ENCODE results near the gene ARL15.

The ARL15 gene

GRCh38 chr5:53937467-53937866, 372.9 kb downstream of the ARL15 start:
- DNase-seq (ENCODE audit: low read depth in 2 of 2) = no peak

- no peak for DNase-seq (ENCODE audit: low read depth in 2 of 2)
Observed at GRCh38 chr5:53936481-53937352, 373.7 kb downstream of the ARL15 start.

GRCh38 chr5:53934151-53934820, 376.1 kb downstream of the ARL15 start:
- DNase-seq (ENCODE audit: low read depth in 2 of 2) = no peak

- DNase-seq (ENCODE audit: low read depth in 2 of 2) = no peak
Observed at GRCh38 chr5:53932351-53932750, 378.0 kb downstream of the ARL15 start.

GRCh38 chr5:53930457-53930856, 379.9 kb downstream of the ARL15 start:
- no peak for DNase-seq (ENCODE audit: low read depth in 2 of 2)

- DNase-seq (ENCODE audit: low read depth in 2 of 2) = no peak
Observed at GRCh38 chr5:53929570-53929969, 380.8 kb downstream of the ARL15 start.

GRCh38 chr5:53929152-53929551, 381.2 kb downstream of the ARL15 start:
- no peak for DNase-seq (ENCODE audit: low read depth in 2 of 2)

- DNase-seq (ENCODE audit: low read depth in 2 of 2) = no peak
Observed at GRCh38 chr5:53928641-53929040, 381.7 kb downstream of the ARL15 start.

- no peak for DNase-seq (ENCODE audit: low read depth in 2 of 2)
Observed at GRCh38 chr5:53927668-53928247, 382.6 kb downstream of the ARL15 start.

- DNase-seq (ENCODE audit: low read depth in 2 of 2) = no peak
Observed at GRCh38 chr5:53926026-53926425, 384.3 kb downstream of the ARL15 start.

- no peak for DNase-seq (ENCODE audit: low read depth in 2 of 2)
Observed at GRCh38 chr5:53924392-53924791, 386.0 kb downstream of the ARL15 start.

- no peak for DNase-seq (ENCODE audit: low read depth in 2 of 2)
Observed at GRCh38 chr5:53923961-53924360, 386.4 kb downstream of the ARL15 start.

GRCh38 chr5:53922508-53923498, 387.6 kb downstream of the ARL15 start:
- DNase-seq (ENCODE audit: low read depth in 2 of 2) = no peak

GRCh38 chr5:53917826-53918225, 392.5 kb downstream of the ARL15 start:
- DNase-seq (ENCODE audit: low read depth in 2 of 2) = no peak

GRCh38 chr5:53917095-53917494, 393.3 kb downstream of the ARL15 start:
- no peak for DNase-seq (ENCODE audit: low read depth in 2 of 2)

GRCh38 chr5:53915120-53915519, 395.3 kb downstream of the ARL15 start:
- no peak for DNase-seq (ENCODE audit: low read depth in 2 of 2)

- no peak for DNase-seq (ENCODE audit: low read depth in 2 of 2)
Observed at GRCh38 chr5:53913941-53914340, 396.4 kb downstream of the ARL15 start.

- DNase-seq (ENCODE audit: low read depth in 2 of 2) = no peak
Observed at GRCh38 chr5:53908757-53909156, 401.6 kb downstream of the ARL15 start.

- no peak for DNase-seq (ENCODE audit: low read depth in 2 of 2)
Observed at GRCh38 chr5:53907827-53908226, 402.5 kb downstream of the ARL15 start.

GRCh38 chr5:53906736-53907135, 403.6 kb downstream of the ARL15 start:
- no peak for DNase-seq (ENCODE audit: low read depth in 2 of 2)

- no peak for DNase-seq (ENCODE audit: low read depth in 2 of 2)
Observed at GRCh38 chr5:53902296-53902907, 408.0 kb downstream of the ARL15 start.

All from activated CD8-positive, alpha-beta memory T cell treated with anti-CD3 and anti-CD28 coated beads for 4 hours (primary cell).